ENCODE results near the gene OPCML. TPM values are rescaled to one million over a fixed set of nuclear protein-coding genes. Genes with fewer than 3 reads are reported as not detected.

The OPCML gene
- total RNA-seq, 2 experiments from 2014 or later: not detected

GRCh38 chr11:133106417-133106816 lies 425.9 kb downstream of the OPCML start:
- H3K9me3 Mint-ChIP-seq (ENCODE audit: insufficient read depth): no peaks in the 10 kb centered on the region
- no peaks in the 10 kb centered on the region for H3K36me3 Mint-ChIP-seq (ENCODE audit: low read depth)
- ChIA-PET CTCF (no interaction called here), POLR2A (no interaction called here)
- no peak overlapping the region for H3K27ac Mint-ChIP-seq
- no peaks in the 10 kb centered on the region for H3K4me1 Mint-ChIP-seq (ENCODE audit: low read depth)
- H3K27me3 Mint-ChIP-seq (ENCODE audit: low read depth): no peaks in the 10 kb centered on the region
- ATAC-seq: no peak
- DNase-seq: no peak
- H3K4me3 Mint-ChIP-seq: no peak overlapping the region

GRCh38 chr11:133104009-133104744 lies 428.1 kb downstream of the OPCML start:
- H3K4me1 Mint-ChIP-seq (ENCODE audit: low read depth): no peaks in the 10 kb centered on the region
- DNase-seq (no peak), ATAC-seq (no peak)
- ChIA-PET POLR2A (no interaction called here), CTCF (interaction anchor here (1.5 kb wide), 1 partner anchor 31 kb away, joined by 4 read pairs; no protein-coding TSS in a partner anchor)
- H3K27ac Mint-ChIP-seq: no peak overlapping the region
- no peaks in the 10 kb centered on the region for H3K27me3 Mint-ChIP-seq (ENCODE audit: low read depth)
- no peaks in the 10 kb centered on the region for H3K36me3 Mint-ChIP-seq (ENCODE audit: low read depth)
- no peaks in the 10 kb centered on the region for H3K9me3 Mint-ChIP-seq (ENCODE audit: insufficient read depth)
- no peak overlapping the region for H3K4me3 Mint-ChIP-seq

- CTCF ChIA-PET: no interaction called here
- Mint-ChIP-seq H3K27me3 (ENCODE audit: low read depth) (no peaks in the 10 kb centered on the region), H3K4me1 (ENCODE audit: low read depth) (no peaks in the 10 kb centered on the region), H3K9me3 (ENCODE audit: insufficient read depth) (no peaks in the 10 kb centered on the region), H3K4me3 (no peak overlapping the region), H3K36me3 (ENCODE audit: low read depth) (no peaks in the 10 kb centered on the region), H3K27ac (no peak overlapping the region)
- POLR2A ChIA-PET: no interaction called here
- ATAC-seq (no peak), DNase-seq (no peak)
Measured at GRCh38 chr11:133096981-133097380, 435.3 kb downstream of the OPCML start.

GRCh38 chr11:133086518-133086917 lies 445.8 kb downstream of the OPCML start:
- CTCF ChIA-PET: no interaction called here
- no peak overlapping the region for H3K27ac Mint-ChIP-seq
- POLR2A ChIA-PET: no interaction called here
- DNase-seq: no peak
- H3K4me1 Mint-ChIP-seq (ENCODE audit: low read depth): no peaks in the 10 kb centered on the region
- H3K36me3 Mint-ChIP-seq (ENCODE audit: low read depth): no peaks in the 10 kb centered on the region
- H3K27me3 Mint-ChIP-seq (ENCODE audit: low read depth): peaks cover 10% of the 10 kb centered on the region
- H3K9me3 Mint-ChIP-seq (ENCODE audit: insufficient read depth): no peaks in the 10 kb centered on the region
- no peak for ATAC-seq
- no peak overlapping the region for H3K4me3 Mint-ChIP-seq

- H3K9me3 Mint-ChIP-seq (ENCODE audit: insufficient read depth): no peaks in the 10 kb centered on the region
- peak; percentile 74 for DNase-seq
- ATAC-seq: peak; percentile 89
- H3K36me3 Mint-ChIP-seq (ENCODE audit: low read depth): no peaks in the 10 kb centered on the region
- POLR2A ChIA-PET: no interaction called here
- no peak overlapping the region for H3K27ac Mint-ChIP-seq
- H3K4me1 Mint-ChIP-seq (ENCODE audit: low read depth): no peaks in the 10 kb centered on the region
- CTCF ChIA-PET: no interaction called here
- peaks cover 10% of the 10 kb centered on the region for H3K27me3 Mint-ChIP-seq (ENCODE audit: low read depth)
- H3K4me3 Mint-ChIP-seq: peak overlapping the region; percentile 29
Measured at GRCh38 chr11:133082841-133083488, 449.3 kb downstream of the OPCML start.

GRCh38 chr11:133082453-133082781 lies 449.9 kb downstream of the OPCML start:
- no peak overlapping the region for H3K4me3 Mint-ChIP-seq
- DNase-seq (peak; percentile 51), ATAC-seq (no peak)
- H3K36me3 Mint-ChIP-seq (ENCODE audit: low read depth): no peaks in the 10 kb centered on the region
- H3K4me1 Mint-ChIP-seq (ENCODE audit: low read depth): no peaks in the 10 kb centered on the region
- peaks cover 10% of the 10 kb centered on the region for H3K27me3 Mint-ChIP-seq (ENCODE audit: low read depth)
- ChIA-PET CTCF (no interaction called here), POLR2A (no interaction called here)
- H3K9me3 Mint-ChIP-seq (ENCODE audit: insufficient read depth): no peaks in the 10 kb centered on the region
- H3K27ac Mint-ChIP-seq: no peak overlapping the region

- Mint-ChIP-seq H3K36me3 (ENCODE audit: low read depth) (no peaks in the 10 kb centered on the region), H3K4me3 (no peak overlapping the region), H3K27ac (no peak overlapping the region), H3K27me3 (ENCODE audit: low read depth) (peaks cover 10% of the 10 kb centered on the region), H3K9me3 (ENCODE audit: insufficient read depth) (no peaks in the 10 kb centered on the region), H3K4me1 (ENCODE audit: low read depth) (no peaks in the 10 kb centered on the region)
- CTCF ChIA-PET: no interaction called here
- DNase-seq (no peak), ATAC-seq (no peak)
- POLR2A ChIA-PET: no interaction called here
Measured at GRCh38 chr11:133081730-133082452, 450.4 kb downstream of the OPCML start.

- H3K27me3 Mint-ChIP-seq (ENCODE audit: low read depth): peaks cover 9% of the 10 kb centered on the region
- POLR2A ChIA-PET: no interaction called here
- CTCF ChIA-PET: no interaction called here
- H3K4me3 Mint-ChIP-seq: no peak overlapping the region
- DNase-seq (no peak), ATAC-seq (no peak)
- no peaks in the 10 kb centered on the region for H3K4me1 Mint-ChIP-seq (ENCODE audit: low read depth)
- no peaks in the 10 kb centered on the region for H3K9me3 Mint-ChIP-seq (ENCODE audit: insufficient read depth)
- H3K36me3 Mint-ChIP-seq (ENCODE audit: low read depth): no peaks in the 10 kb centered on the region
- no peak overlapping the region for H3K27ac Mint-ChIP-seq
Measured at GRCh38 chr11:133081020-133081419, 451.3 kb downstream of the OPCML start.

- POLR2A ChIA-PET: no interaction called here
- Mint-ChIP-seq H3K9me3 (ENCODE audit: insufficient read depth) (no peaks in the 10 kb centered on the region), H3K4me3 (no peak overlapping the region), H3K27ac (no peak overlapping the region), H3K36me3 (ENCODE audit: low read depth) (no peaks in the 10 kb centered on the region), H3K4me1 (ENCODE audit: low read depth) (no peaks in the 10 kb centered on the region), H3K27me3 (ENCODE audit: low read depth) (no peaks in the 10 kb centered on the region)
- CTCF ChIA-PET: interaction anchor here (0.6 to 1.1 kb wide), 7 partner anchors 8 to 756 kb away, joined by 3 to 5 read pairs (median 3); no protein-coding TSS in a partner anchor
- ATAC-seq (no peak), DNase-seq (peak; percentile 55)
Measured at GRCh38 chr11:133078591-133079404, 453.5 kb downstream of the OPCML start.

- POLR2A ChIA-PET: no interaction called here
- Mint-ChIP-seq H3K27ac (no peak overlapping the region), H3K27me3 (ENCODE audit: low read depth) (no peaks in the 10 kb centered on the region), H3K4me1 (ENCODE audit: low read depth) (no peaks in the 10 kb centered on the region), H3K9me3 (ENCODE audit: insufficient read depth) (no peaks in the 10 kb centered on the region), H3K36me3 (ENCODE audit: low read depth) (no peaks in the 10 kb centered on the region), H3K4me3 (no peak overlapping the region)
- no peak for DNase-seq
- CTCF ChIA-PET: interaction anchor here (0.6 to 1.0 kb wide), 2 partner anchors 14 to 86 kb away, joined by 3 read pairs; no protein-coding TSS in a partner anchor
- ATAC-seq: no peak
Measured at GRCh38 chr11:133078012-133078411, 454.3 kb downstream of the OPCML start.

GRCh38 chr11:133075351-133075750 lies 456.9 kb downstream of the OPCML start:
- Mint-ChIP-seq H3K9me3 (ENCODE audit: insufficient read depth) (no peaks in the 10 kb centered on the region), H3K4me1 (ENCODE audit: low read depth) (no peaks in the 10 kb centered on the region), H3K27ac (no peak overlapping the region), H3K4me3 (no peak overlapping the region), H3K36me3 (ENCODE audit: low read depth) (no peaks in the 10 kb centered on the region), H3K27me3 (ENCODE audit: low read depth) (peaks cover 3% of the 10 kb centered on the region)
- ATAC-seq (no peak), DNase-seq (no peak)
- ChIA-PET CTCF (no interaction called here), POLR2A (no interaction called here)

Data from activated CD8-positive, alpha-beta T cell treated with anti-CD3 and anti-CD28 coated beads, Interleukin-2, amount 10 ng/mL, durations not matched to agents 7 days and 5 days (primary cell).